Fibroblast of skin of left biceps (primary cell): ENCODE results near the gene DNAJC10.
A peak's percentile ranks its signal among the peaks of the same experiment; 100 is the strongest.
"Not testable (repeated sequence)": the region's sequence is repeated elsewhere in the genome, so short reads cannot be mapped to it uniquely, and the experiment has no call there.

Source experiments
- DNase-seq, 2 experiments: peaks; one replicate each; pipeline ENCODE4 v3.0.0-alpha.2; 2013; ENCODE audit warnings: low read depth in 2 of 2

The DNAJC10 gene

GRCh38 chr2:182715892-182716649, at the start of gene DNAJC10:
Gene DNAJC10 (plus strand): TSS chr2:182716257. CDS start chr2:182718087, 1,830 bp downstream.
- DNase-seq: peak; percentile 76 to 79

GRCh38 chr2:182666674-182667314, 49.3 kb upstream of the DNAJC10 start:
- no peak for DNase-seq

GRCh38 chr2:182667315-182667695, 48.8 kb upstream of the DNAJC10 start:
- DNase-seq: no peak

GRCh38 chr2:182668671-182669070, 47.4 kb upstream of the DNAJC10 start:
- no peak for DNase-seq

GRCh38 chr2:182672466-182673165, 43.4 kb upstream of the DNAJC10 start:
- no peak for DNase-seq

- DNase-seq: no peak
Observed at GRCh38 chr2:182680837-182681236, 35.2 kb upstream of the DNAJC10 start.

GRCh38 chr2:182682210-182682609, 33.8 kb upstream of the DNAJC10 start:
- no peak for DNase-seq

- no peak for DNase-seq
Observed at GRCh38 chr2:182685559-182685958, 30.5 kb upstream of the DNAJC10 start.

GRCh38 chr2:182686763-182687162, 29.3 kb upstream of the DNAJC10 start:
- DNase-seq: not testable (repeated sequence)

GRCh38 chr2:182694189-182694588, 21.9 kb upstream of the DNAJC10 start:
- no peak for DNase-seq

- DNase-seq: no peak
Observed at GRCh38 chr2:182695776-182696175, 20.3 kb upstream of the DNAJC10 start.

GRCh38 chr2:182698671-182699070, 17.4 kb upstream of the DNAJC10 start:
- DNase-seq: no peak

GRCh38 chr2:182705761-182706160, 10.3 kb upstream of the DNAJC10 start:
- no peak for DNase-seq

GRCh38 chr2:182706751-182707150, 9.3 kb upstream of the DNAJC10 start:
- DNase-seq: no peak

GRCh38 chr2:182713601-182714000, 2.5 kb upstream of the DNAJC10 start:
- no peak for DNase-seq

- DNase-seq: peak; percentile 11 to 21
Observed at GRCh38 chr2:182715121-182715891, 751 bp upstream of the DNAJC10 start.

GRCh38 chr2:182716650-182716979, 558 bp downstream of the DNAJC10 start:
- no peak for DNase-seq

- DNase-seq: no peak
Observed at GRCh38 chr2:182717416-182717815, 1.4 kb downstream of the DNAJC10 start.

GRCh38 chr2:182717816-182718215, 1.8 kb downstream of the DNAJC10 start:
- no peak for DNase-seq

GRCh38 chr2:182718459-182718858, 2.4 kb downstream of the DNAJC10 start:
- DNase-seq: no peak

- DNase-seq: not testable (repeated sequence)
Observed at GRCh38 chr2:182719116-182719515, 3.1 kb downstream of the DNAJC10 start.

GRCh38 chr2:182724656-182725055, 8.6 kb downstream of the DNAJC10 start:
- no peak for DNase-seq
